A673 (cell line): ENCODE data around the gene ATG7.

Source experiments
- EZH2 ChIP-seq: fragments of 200-600 bp; sonication (generic); IDR thresholded peaks from 2 replicates; pipeline ENCODE4 v1.6.1; 2017; ENCODE audit warnings: borderline replicate concordance, low read depth, mild to moderate bottlenecking, mixed read lengths, antibody characterized with exemption, low read length; ENCODE audit not compliant: poor library complexity, severe bottlenecking
- TF ChIP-seq, protein P1 (sequence below): fragments of 300-800, 200-600 bp; sonication (generic); conservative IDR thresholded peaks from 2 replicates; pipeline ENCODE4 v1.5.1; 2017; ENCODE audit warnings: low read depth, mild to moderate bottlenecking, antibody characterized with exemption, low read length, moderate library complexity, mixed read lengths

DNA sequence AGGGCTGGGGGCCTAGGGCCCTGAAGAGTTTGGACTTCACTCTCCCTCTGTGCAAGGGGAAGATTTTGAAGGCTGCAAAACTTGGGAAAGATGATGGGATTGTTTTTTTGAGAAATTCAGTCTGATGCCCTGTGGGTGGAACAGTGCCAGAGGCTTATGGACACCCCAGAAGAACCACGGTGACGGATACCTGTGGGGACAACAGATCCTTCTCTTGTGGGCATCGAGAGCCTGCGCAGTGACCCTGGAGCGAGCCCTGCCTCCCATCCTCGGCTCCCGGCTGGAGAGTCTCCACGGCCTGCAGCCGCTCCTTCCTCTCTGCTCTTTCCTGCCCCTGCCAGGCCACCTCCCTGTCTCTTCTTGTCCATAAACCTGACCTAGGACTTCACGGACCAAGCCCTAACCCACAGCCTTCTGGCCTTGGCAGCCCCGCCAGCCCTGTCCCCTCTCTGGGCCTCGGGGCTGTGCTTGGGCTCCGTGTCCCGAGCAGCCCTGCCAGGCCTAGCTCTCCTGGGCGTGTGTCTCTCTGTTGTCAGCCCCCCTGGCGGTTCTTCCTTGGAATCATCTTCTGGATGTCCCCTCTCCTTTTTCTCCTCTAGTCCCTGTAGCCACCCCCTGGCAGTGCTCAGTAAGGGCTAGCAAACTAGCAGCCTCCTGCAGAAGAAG is 273.1 kb downstream of the ATG7 start:
- TF ChIP-seq, protein P1, sequence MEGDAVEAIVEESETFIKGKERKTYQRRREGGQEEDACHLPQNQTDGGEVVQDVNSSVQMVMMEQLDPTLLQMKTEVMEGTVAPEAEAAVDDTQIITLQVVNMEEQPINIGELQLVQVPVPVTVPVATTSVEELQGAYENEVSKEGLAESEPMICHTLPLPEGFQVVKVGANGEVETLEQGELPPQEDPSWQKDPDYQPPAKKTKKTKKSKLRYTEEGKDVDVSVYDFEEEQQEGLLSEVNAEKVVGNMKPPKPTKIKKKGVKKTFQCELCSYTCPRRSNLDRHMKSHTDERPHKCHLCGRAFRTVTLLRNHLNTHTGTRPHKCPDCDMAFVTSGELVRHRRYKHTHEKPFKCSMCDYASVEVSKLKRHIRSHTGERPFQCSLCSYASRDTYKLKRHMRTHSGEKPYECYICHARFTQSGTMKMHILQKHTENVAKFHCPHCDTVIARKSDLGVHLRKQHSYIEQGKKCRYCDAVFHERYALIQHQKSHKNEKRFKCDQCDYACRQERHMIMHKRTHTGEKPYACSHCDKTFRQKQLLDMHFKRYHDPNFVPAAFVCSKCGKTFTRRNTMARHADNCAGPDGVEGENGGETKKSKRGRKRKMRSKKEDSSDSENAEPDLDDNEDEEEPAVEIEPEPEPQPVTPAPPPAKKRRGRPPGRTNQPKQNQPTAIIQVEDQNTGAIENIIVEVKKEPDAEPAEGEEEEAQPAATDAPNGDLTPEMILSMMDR: no peak
- TF ChIP-seq EZH2: no peak
